ENCODE data around the gene LCE7A. TPM values are rescaled to one million over a fixed set of nuclear protein-coding genes. Genes with fewer than 3 reads are reported as not detected.

Gene LCE7A
- total and polyA plus RNA-seq, 10 of the 15 experiments (the other 5 are each of a cell fraction or from before 2014, with no cell fraction given), result not detected

GRCh38 chr1:152884966-152885624, 25.3 kb downstream of the LCE7A start:
- H3K4me2 ChIP-seq (ENCODE audit: control insufficient read depth, insufficient read depth), result no peak overlapping the region
- H3K4me1 ChIP-seq (ENCODE audit: control insufficient read depth, insufficient read depth, low read length), result peaks cover 32% of the 10 kb centered on the region
- in situ Hi-C loops (cut with MboI) (no loop called here), intact Hi-C loops (cut with micrococcal nuclease; ENCODE audit: unreplicated experiment) (no loop called here)
- BruUV-seq (replicated peaks), result no TSS peak
- ChIA-PET CTCF (interaction anchor here (1.0 to 1.7 kb wide), 3 partner anchors 15 to 396 kb away, joined by 3 to 4 read pairs (median 3); no protein-coding TSS in a partner anchor), RAD21 (ENCODE audit: unreplicated experiment) (no interaction called here), POLR2A (no interaction called here), SMC1A (ENCODE audit: uncharacterized antibody, unreplicated experiment) (interaction anchor here (0.8 kb wide), 1 partner anchor 20 kb away, joined by 3 read pairs; no protein-coding TSS in a partner anchor)
- no peak for TF ChIP-seq ZBED1 (IDR thresholded peaks at IDR 0.05; ENCODE audit: borderline replicate concordance)
- no peak for TF ChIP-seq STAT3 (IDR thresholded peaks at IDR 0.05; ENCODE audit: low read depth, low read length)
- TF ChIP-seq ATF3 (IDR thresholded peaks at IDR 0.05; ENCODE audit: borderline replicate concordance, extremely low read depth, low read depth, low read length), result no peak
- no peak for TF ChIP-seq E2F8 (IDR thresholded peaks at IDR 0.05; ENCODE audit: low read depth, partially characterized antibody)
- no peak for TF ChIP-seq MXI1 (IDR thresholded peaks at IDR 0.05; ENCODE audit: low read depth, low read length)
- no peak for TF ChIP-seq EED (IDR thresholded peaks at IDR 0.05; ENCODE audit: low read depth)
- no peak for TF ChIP-seq MYC (IDR thresholded peaks at IDR 0.05; ENCODE audit: insufficient read depth, insufficient read length, insufficient replicate concordance, low read length, severe bottlenecking)
- TF ChIP-seq E4F1 (IDR thresholded peaks at IDR 0.05; ENCODE audit: borderline replicate concordance, partially characterized antibody), result no peak
- TF ChIP-seq RAD51 (IDR thresholded peaks at IDR 0.05), result no peak
- no peak for TF ChIP-seq EGR1 (IDR thresholded peaks at IDR 0.05; ENCODE audit: borderline replicate concordance in 1 of 2, low read depth in 2 of 2, low read length in 2 of 2)
- TF ChIP-seq TAF1 (IDR thresholded peaks at IDR 0.05; ENCODE audit: borderline replicate concordance, low read depth, low read length), result no peak
- no peak for TF ChIP-seq ZSCAN29 (IDR thresholded peaks at IDR 0.05)
- no peak for TF ChIP-seq TCF3 (IDR thresholded peaks at IDR 0.05; ENCODE audit: borderline replicate concordance, insufficient read depth, low read depth, low read length)
- no peak for DNase-seq (ENCODE audit: low read depth, low spot score)
- H3K9ac ChIP-seq (ENCODE audit: control insufficient read depth, insufficient read depth, low read length), result no peak overlapping the region
- no peak overlapping the region for H3K4me3 ChIP-seq
- H3K27ac ChIP-seq (ENCODE audit: control insufficient read depth, insufficient read depth), result no peak overlapping the region
- 41% methylated on average over 4 of the region's 4 CpGs for WGBS (ENCODE audit: insufficient coverage, insufficient replicate concordance, low lambda C conversion rate, missing lambda C conversion rate)
- no peaks in the 10 kb centered on the region for H3K36me3 ChIP-seq (ENCODE audit: control insufficient read depth in 2 of 2, insufficient read depth in 2 of 2, low read length in 1 of 2)
- no peaks in the 10 kb centered on the region for H4K20me1 ChIP-seq (ENCODE audit: control insufficient read depth, insufficient read depth)
- no peak overlapping the region; the same call in 1 of the 2 replicates for H2AFZ ChIP-seq (ENCODE audit: control insufficient read depth, low read depth, low read length)
- ATAC-seq, result no peak
- no peaks in the 10 kb centered on the region for H3K79me2 ChIP-seq (ENCODE audit: control insufficient read depth, insufficient read depth, low read length)
- H3K9me3 ChIP-seq (replicated peaks; ENCODE audit: control insufficient read depth, insufficient read depth, low read length), result no peaks in the 10 kb centered on the region
- FAIRE-seq, result no peak
- no peaks in the 10 kb centered on the region for H3K27me3 ChIP-seq (replicated peaks in 1 of 2; ENCODE audit: control insufficient read depth in 2 of 2, insufficient read depth in 2 of 2, low read length in 1 of 2)
